HepG2 (cell line): ENCODE data around the gene TFEC. TPM values are rescaled to one million over a fixed set of nuclear protein-coding genes. Genes with fewer than 3 reads are reported as not detected.
"Not testable (repeated sequence)": the region's sequence is repeated elsewhere in the genome, so short reads cannot be mapped to it uniquely, and the experiment has no call there.

ENCODE experiments used
- ATAC-seq: fragments of 200-7000 bp; cut with Tn5 transposase; 3 replicates; pipeline ENCODE4 v1.9.1; 2020; ENCODE audit warnings: mild to moderate bottlenecking, moderate library complexity
- BruUV-seq: library from RNA; stranded (reverse); fragments of 400-500 nt; replicated peaks from 2 replicates; lab custom pipeline; 2021; lab: Mats Ljungman, UMichigan
- CTCF ChIA-PET: fragments of 300-600 bp; formaldehyde crosslinking; extraction: SDS; loops from one replicate; lab custom pipeline; 2021; ENCODE audit warnings: low total read pairs, inconsistent platforms, low intra/inter-chr PET ratio; lab: Yijun Ruan, JAX
- POLR2A ChIA-PET: fragments of 350-600 bp; sonication (Branson Sonifier 250); formaldehyde crosslinking; loops from one replicate; lab custom pipeline; 2020; ENCODE audit warnings: antibody characterized with exemption, inconsistent platforms; lab: Yijun Ruan, JAX
- DNase-seq: peaks from one replicate; pipeline ENCODE4 v3.0.0-alpha.2; 2015; ENCODE audit warnings: low spot score
- FAIRE-seq: peaks from 3 replicates; lab custom pipeline; 2011; peaks lifted over from hg19 to GRCh38; lab: Jason Lieb, UNC
- H2AFZ ChIP-seq: one replicate; pipeline ENCODE4 v1.6.1; 2011; ENCODE audit warnings: low read length, inconsistent platforms
- H3K27ac ChIP-seq: fragments of 300-600 bp; 3 replicates; pipeline ENCODE4 v1.8.0; 2011; ENCODE audit warnings: mixed run types, mild to moderate bottlenecking, mixed read lengths, low read length, inconsistent platforms; ENCODE audit not compliant: insufficient read depth; ENCODE audit errors: extremely low read length
- H3K27me3 ChIP-seq, 2 experiments: fragments of 200-600 bp in 1 of 2; 2 replicates in 1 of 2; 3 replicates in 1 of 2; pipeline versions ENCODE4 v1.6.0 to v1.8.0; 2011; ENCODE audit warnings: low read length in 2 of 2, mild to moderate bottlenecking in 2 of 2, moderate library complexity in 2 of 2, inconsistent platforms in 1 of 2; ENCODE audit not compliant: insufficient read depth in 2 of 2, control insufficient read depth in 1 of 2
- H3K36me3 ChIP-seq, 2 experiments: fragments of 200-600 bp in 1 of 2; replicated peaks in 1 of 2; 2 replicates in 1 of 2; 3 replicates in 1 of 2; pipeline versions ENCODE4 v1.5.1 to v1.8.0; 2011; ENCODE audit warnings: low read length in 2 of 2, inconsistent platforms in 1 of 2; ENCODE audit not compliant: insufficient read depth in 2 of 2, control insufficient read depth in 1 of 2
- H3K4me1 ChIP-seq: 2 replicates; pipeline ENCODE4 v1.5.1; 2012; ENCODE audit warnings: low read length, inconsistent platforms; ENCODE audit not compliant: insufficient read depth
- H3K4me2 ChIP-seq: 2 replicates; pipeline ENCODE4 v1.6.0; 2011; ENCODE audit warnings: low read depth, low read length, inconsistent platforms
- H3K4me3 ChIP-seq, 3 experiments: fragments of 200-600 bp in 1 of 3; sonication (generic), shearing (Covaris generic) in 1 of 3; replicated peaks in 1 of 3; 2 replicates each; pipeline ENCODE4 v1.5.1; 2011 to 2016; ENCODE audit warnings: low read length in 3 of 3, inconsistent platforms in 2 of 3, low read depth in 2 of 3, mild to moderate bottlenecking in 2 of 3, control low read depth in 1 of 3, mixed read lengths in 1 of 3; ENCODE audit not compliant: insufficient read depth in 1 of 3
- H3K79me2 ChIP-seq: one replicate; pipeline ENCODE4 v1.6.1; 2011; ENCODE audit warnings: low read length, inconsistent platforms; ENCODE audit not compliant: insufficient read depth
- H3K9ac ChIP-seq: 2 replicates; pipeline ENCODE4 v1.6.0; 2011; ENCODE audit warnings: mild to moderate bottlenecking, low read depth, low read length, inconsistent platforms; ENCODE audit not compliant: insufficient read depth
- H3K9me3 ChIP-seq: 2 replicates; pipeline ENCODE4 v1.5.1; 2012; ENCODE audit warnings: mild to moderate bottlenecking, low read length
- H4K20me1 ChIP-seq: 2 replicates; pipeline ENCODE4 v1.6.0; 2011; ENCODE audit warnings: inconsistent platforms, mild to moderate bottlenecking, low read length, moderate library complexity; ENCODE audit not compliant: insufficient read depth
- CBX5 ChIP-seq: sonication (generic); formaldehyde crosslinking; IDR thresholded peaks from 2 replicates; pipeline ENCODE4 v1.4.0; 2020; ENCODE audit warnings: missing genetic modification reagents, borderline replicate concordance
- CTCF ChIP-seq: sonication (generic); formaldehyde crosslinking; IDR thresholded peaks from 2 replicates; pipeline ENCODE4 v1.5.0; 2020; ENCODE audit warnings: mild to moderate bottlenecking, missing genetic modification reagents, moderate library complexity
- HCFC1 ChIP-seq: fragments of 150-350 bp; IDR thresholded peaks from 2 replicates; pipeline ENCODE4 v1.6.1; 2014; ENCODE audit warnings: low read depth, low read length
- KAT7 ChIP-seq: IDR thresholded peaks from 2 replicates; pipeline ENCODE4 v1.6.1; 2018; ENCODE audit warnings: borderline replicate concordance, missing compliant biosample characterization
- MEIS1 ChIP-seq: sonication (generic); formaldehyde crosslinking; IDR thresholded peaks from 2 replicates; pipeline ENCODE4 v1.9.0; 2021; ENCODE audit warnings: mild to moderate bottlenecking, missing genetic modification reagents, moderate library complexity, borderline replicate concordance
- MIER2 ChIP-seq: IDR thresholded peaks from 2 replicates; pipeline ENCODE4 v1.6.1; 2016; ENCODE audit warnings: missing biosample characterization, missing genetic modification reagents
- PHB2 ChIP-seq: fragments of 450-650 bp; IDR thresholded peaks from 2 replicates; pipeline ENCODE4 v1.6.1; 2018; ENCODE audit not compliant: partially characterized antibody
- SNAI1 ChIP-seq: sonication (generic); formaldehyde crosslinking; IDR thresholded peaks from 2 replicates; pipeline ENCODE4 v1.5.0; 2020; ENCODE audit warnings: mild to moderate bottlenecking, missing genetic modification reagents, borderline replicate concordance
- ZNF10 ChIP-seq: sonication (generic); formaldehyde crosslinking; IDR thresholded peaks from 2 replicates; pipeline ENCODE4 v1.4.0; 2020; ENCODE audit warnings: mild to moderate bottlenecking, low read depth, missing genetic modification reagents, borderline replicate concordance
- ZNF138 ChIP-seq: sonication (generic); formaldehyde crosslinking; IDR thresholded peaks from 2 replicates; pipeline ENCODE4 v1.5.0; 2020; ENCODE audit warnings: mild to moderate bottlenecking, low read depth, missing genetic modification reagents
- ZNF232 ChIP-seq: sonication (generic); formaldehyde crosslinking; IDR thresholded peaks from 2 replicates; pipeline ENCODE4 v1.4.0; 2020; ENCODE audit warnings: missing genetic modification reagents, borderline replicate concordance
- ZNF414 ChIP-seq: sonication (generic); formaldehyde crosslinking; IDR thresholded peaks from 2 replicates; pipeline ENCODE4 v1.5.0; 2020; ENCODE audit warnings: missing genetic modification reagents
- WGBS: methylation state at CpG from one replicate; pipeline ENCODE4 v1.1.6; 2017; ENCODE audit warnings: low lambda C conversion rate; 5-methylcytosine and 5-hydroxymethylcytosine counted together
- in situ Hi-C: cut with HindIII; loops from 2 replicates; pipeline ENCODE4 v1.10.0; 2017; ENCODE audit warnings: low pct_unique_long_range_greater_than_20kb; ENCODE audit not compliant: extremely low pct_ligation_motif_present
- intact Hi-C: fragments of 100-400 bp; cut with micrococcal nuclease; formaldehyde crosslinking; loops from one replicate; pipeline ENCODE4 v1.10.0; 2022; ENCODE audit not compliant: unreplicated experiment
- polyA plus RNA-seq, 8 experiments: library from polyadenylated mRNA; depleted of rRNA in 3 of 8; stranded (reverse) in 7 of 8; unstranded in 1 of 8; fragments of >200 nt; fragmentation: Illumina TruSeq in 4 of 8; extraction: Trizol in 4 of 8; gene quantifications; 2 replicates each; pipeline versions ENCODE4 v1.2.1 to v1.2.3, GENCODE V29; 2011 to 2016; ENCODE audit warnings: low read depth in 4 of 8, missing spikeins in 1 of 8, mixed read lengths in 1 of 8; ENCODE audit not compliant: insufficient read depth in 1 of 8
- total RNA-seq, 5 experiments: library from RNA; depleted of rRNA; stranded (reverse); fragments of >200 nt; fragmentation: Illumina TruSeq; extraction: Trizol; gene quantifications; 2 replicates each; pipeline ENCODE4 v1.2.3, GENCODE V29; 2016; ENCODE audit warnings: low read depth in 1 of 5

Gene TFEC
- total and polyA plus RNA-seq, 2 of the 13 experiments (the other 11 are each of a cell fraction or from before 2014, with no cell fraction given), result not detected

GRCh38 chr7:115929736-115930135 lies 100.8 kb downstream of the TFEC start:
- DNase-seq, H3K27me3 ChIP-seq, H3K4me1 ChIP-seq, H3K27ac ChIP-seq, H3K4me2 ChIP-seq, H3K9me3 ChIP-seq, H3K79me2 ChIP-seq, H3K4me3 ChIP-seq, POLR2A ChIA-PET, BruUV-seq, CTCF ChIA-PET, H2AFZ ChIP-seq, H3K36me3 ChIP-seq, in situ Hi-C loops, H4K20me1 ChIP-seq, ATAC-seq, intact Hi-C loops, H3K9ac ChIP-seq, FAIRE-seq: not testable (repeated sequence)
- WGBS, result 40% methylated on average over 3 of the region's 3 CpGs

GRCh38 chr7:115924411-115924810 lies 106.2 kb downstream of the TFEC start:
- BruUV-seq, result no TSS peak
- FAIRE-seq, result no peak
- TF ChIP-seq ZNF138 (CRISPR knock-in tag) (no peak), MIER2 (no peak), ZNF10 (CRISPR knock-in tag) (no peak), ZNF414 (CRISPR knock-in tag) (no peak), ZNF232 (CRISPR knock-in tag) (no peak), KAT7 (CRISPR knock-in tag) (no peak), PHB2 (no peak), CTCF (no peak), MEIS1 (CRISPR knock-in tag) (no peak), CBX5 (CRISPR knock-in tag) (no peak), HCFC1 (no peak), SNAI1 (CRISPR knock-in tag) (no peak)

More at GRCh38 chr7:115924411-115924810, 106.2 kb downstream of the TFEC start:
- no peak overlapping the region for H3K4me2 ChIP-seq
- DNase-seq (no peak), ATAC-seq (no peak)
- no peak overlapping the region for H3K9ac ChIP-seq
- ChIA-PET CTCF (no interaction called here), POLR2A (no interaction called here)
- H3K27ac ChIP-seq, result no peak overlapping the region
- H3K36me3 ChIP-seq, result no peaks in the 10 kb centered on the region
- intact Hi-C loops, result no loop called here
- WGBS, result 6% methylated on average over 2 of the region's 2 CpGs
- H3K4me3 ChIP-seq, result no peak overlapping the region
- H3K4me1 ChIP-seq, result no peaks in the 10 kb centered on the region
- in situ Hi-C loops, result no loop called here
- no peaks in the 10 kb centered on the region for H3K79me2 ChIP-seq
- H3K9me3 ChIP-seq, result no peaks in the 10 kb centered on the region
- no peak overlapping the region for H2AFZ ChIP-seq
- no peaks in the 10 kb centered on the region for H4K20me1 ChIP-seq
- no peaks in the 10 kb centered on the region for H3K27me3 ChIP-seq
